ENCODE results near the gene RPL15. TPM values are rescaled to one million over a fixed set of nuclear protein-coding genes. Genes with fewer than 3 reads are reported as not detected.

RPL15 gene
- total and polyA plus RNA-seq, 4 donors = 604 to 1,364 (median 1,055) TPM

- 87% methylated on average over 7 of the region's 7 CpGs for WGBS
- H3K36me3 ChIP-seq (ENCODE audit: control insufficient read depth in 4 of 4, insufficient read depth in 3 of 4, low read depth in 1 of 4, low read length in 3 of 4) = peaks cover 4 to 49% (median 22%) of the 10 kb centered on the region in 4 donors
- H3K4me1 ChIP-seq (ENCODE audit: control insufficient read depth in 4 of 4, insufficient read depth in 4 of 4, low read length in 3 of 4) = no peaks in the 10 kb centered on the region
- H3K9ac ChIP-seq (ENCODE audit: low read depth in 1 of 2, low read length in 2 of 2) = no peak overlapping the region
- DNase-seq (ENCODE audit: low spot score) = no peak
- no peaks in the 10 kb centered on the region for H3K9me3 ChIP-seq (ENCODE audit: control insufficient read depth in 4 of 4, low read length in 3 of 4)
- no peak overlapping the region for H3K4me3 ChIP-seq (ENCODE audit: low read depth in 1 of 3, low read length in 3 of 3)
- no peak for TF ChIP-seq CTCF (IDR thresholded peaks at IDR 0.05; ENCODE audit: low read depth, low read length, missing input control)
- no peak for TF ChIP-seq ZBTB33 (IDR thresholded peaks at IDR 0.05)
- no peak for TF ChIP-seq EGR1 (IDR thresholded peaks at IDR 0.05; ENCODE audit: low read depth in 2 of 2)
- no peak for TF ChIP-seq FOXA1 (IDR thresholded peaks at IDR 0.05)
- no peak for TF ChIP-seq YY1 (IDR thresholded peaks at IDR 0.05)
- TF ChIP-seq NR2F2 (IDR thresholded peaks at IDR 0.05) = no peak
- H3K27ac ChIP-seq (ENCODE audit: low read depth in 1 of 2, low read length in 2 of 2) = no peak overlapping the region
- H3K27me3 ChIP-seq (ENCODE audit: control insufficient read depth in 4 of 4, insufficient read depth in 4 of 4, low read length in 3 of 4) = no peaks in the 10 kb centered on the region
These were observed 42.4 kb downstream of the RPL15 start for GRCh38 chr3:23959135-23959900.

- no peak for TF ChIP-seq SP1 (IDR thresholded peaks at IDR 0.05)
- no peak for TF ChIP-seq NR2F2 (IDR thresholded peaks at IDR 0.05)
- no peak for TF ChIP-seq RXRA (IDR thresholded peaks at IDR 0.05)
- no peak for TF ChIP-seq REST (IDR thresholded peaks at IDR 0.05)
- TF ChIP-seq MAX (IDR thresholded peaks at IDR 0.05) = no peak
- TF ChIP-seq ATF3 (IDR thresholded peaks at IDR 0.05) = no peak
- TF ChIP-seq JUND (IDR thresholded peaks at IDR 0.05) = no peak
- H3K4me1 ChIP-seq (ENCODE audit: control insufficient read depth in 4 of 4, insufficient read depth in 4 of 4, low read length in 3 of 4) = no peaks in the 10 kb centered on the region
- H3K36me3 ChIP-seq (ENCODE audit: control insufficient read depth in 4 of 4, insufficient read depth in 3 of 4, low read depth in 1 of 4, low read length in 3 of 4) = peaks cover 7 to 62% (median 20%) of the 10 kb centered on the region in 4 donors
- H3K27ac ChIP-seq (ENCODE audit: low read depth in 1 of 2, low read length in 2 of 2) = no peak overlapping the region
- no peaks in the 10 kb centered on the region for H3K27me3 ChIP-seq (ENCODE audit: control insufficient read depth in 4 of 4, insufficient read depth in 4 of 4, low read length in 3 of 4)
- no peak for DNase-seq (ENCODE audit: low spot score)
- H3K9ac ChIP-seq (ENCODE audit: low read depth in 1 of 2, low read length in 2 of 2) = no peak overlapping the region
- H3K9me3 ChIP-seq (ENCODE audit: control insufficient read depth in 4 of 4, low read length in 3 of 4) = no peaks in the 10 kb centered on the region
- WGBS = 72% methylated on average over 1 of the region's 1 CpG
- H3K4me3 ChIP-seq (ENCODE audit: low read depth in 1 of 3, low read length in 3 of 3) = no peak overlapping the region
These were observed 43.7 kb downstream of the RPL15 start for GRCh38 chr3:23960649-23961048.

Measured in liver (tissue), 9 donors.